Lower leg skin (tissue), 3 donors: ENCODE data around the gene MLLT3.

Experiments
- POLR2A ChIP-seq, 2 donors: fragments of 450-650 bp; IDR thresholded peaks; one replicate each; pipeline ENCODE4 v1.6.1; 2016 to 2017; ENCODE audit warnings: antibody characterized with exemption in 2 of 2, mild to moderate bottlenecking in 1 of 2, moderate library complexity in 1 of 2
- TF ChIP-seq, protein P1 (sequence below), 3 donors: fragments of 450-650 bp; IDR thresholded peaks; one replicate each; pipeline ENCODE4 v1.5.1; 2016; ENCODE audit warnings: antibody characterized with exemption in 3 of 3, mild to moderate bottlenecking in 3 of 3, moderate library complexity in 2 of 3

DNA sequence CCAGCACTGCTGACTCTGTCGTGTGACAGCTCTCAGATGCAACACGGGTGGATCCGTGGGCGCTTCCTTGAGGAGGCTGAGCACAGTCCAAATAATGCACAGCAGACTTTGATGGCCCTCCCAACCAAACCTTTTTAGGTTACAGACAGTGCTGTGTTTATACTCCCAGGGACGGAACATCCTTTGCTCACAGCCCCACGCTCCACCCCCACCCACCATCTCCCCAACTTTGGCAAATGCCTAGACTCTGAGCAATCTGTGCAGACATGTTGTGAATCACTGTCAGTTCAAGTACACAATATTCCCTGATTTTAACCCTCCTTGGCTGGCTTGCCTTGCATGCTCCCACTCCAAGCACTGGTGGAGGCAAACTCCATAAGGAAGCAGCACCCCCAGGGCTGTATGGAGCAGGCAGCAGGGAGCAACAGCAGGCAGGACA, 324.6 kb downstream of the MLLT3 start:
- TF ChIP-seq, protein P1, sequence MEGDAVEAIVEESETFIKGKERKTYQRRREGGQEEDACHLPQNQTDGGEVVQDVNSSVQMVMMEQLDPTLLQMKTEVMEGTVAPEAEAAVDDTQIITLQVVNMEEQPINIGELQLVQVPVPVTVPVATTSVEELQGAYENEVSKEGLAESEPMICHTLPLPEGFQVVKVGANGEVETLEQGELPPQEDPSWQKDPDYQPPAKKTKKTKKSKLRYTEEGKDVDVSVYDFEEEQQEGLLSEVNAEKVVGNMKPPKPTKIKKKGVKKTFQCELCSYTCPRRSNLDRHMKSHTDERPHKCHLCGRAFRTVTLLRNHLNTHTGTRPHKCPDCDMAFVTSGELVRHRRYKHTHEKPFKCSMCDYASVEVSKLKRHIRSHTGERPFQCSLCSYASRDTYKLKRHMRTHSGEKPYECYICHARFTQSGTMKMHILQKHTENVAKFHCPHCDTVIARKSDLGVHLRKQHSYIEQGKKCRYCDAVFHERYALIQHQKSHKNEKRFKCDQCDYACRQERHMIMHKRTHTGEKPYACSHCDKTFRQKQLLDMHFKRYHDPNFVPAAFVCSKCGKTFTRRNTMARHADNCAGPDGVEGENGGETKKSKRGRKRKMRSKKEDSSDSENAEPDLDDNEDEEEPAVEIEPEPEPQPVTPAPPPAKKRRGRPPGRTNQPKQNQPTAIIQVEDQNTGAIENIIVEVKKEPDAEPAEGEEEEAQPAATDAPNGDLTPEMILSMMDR (IDR thresholded peaks at IDR 0.05), result no peak
- TF ChIP-seq POLR2A (IDR thresholded peaks at IDR 0.05), result no peak
